ENCODE data around the gene CDH4.

DNA sequence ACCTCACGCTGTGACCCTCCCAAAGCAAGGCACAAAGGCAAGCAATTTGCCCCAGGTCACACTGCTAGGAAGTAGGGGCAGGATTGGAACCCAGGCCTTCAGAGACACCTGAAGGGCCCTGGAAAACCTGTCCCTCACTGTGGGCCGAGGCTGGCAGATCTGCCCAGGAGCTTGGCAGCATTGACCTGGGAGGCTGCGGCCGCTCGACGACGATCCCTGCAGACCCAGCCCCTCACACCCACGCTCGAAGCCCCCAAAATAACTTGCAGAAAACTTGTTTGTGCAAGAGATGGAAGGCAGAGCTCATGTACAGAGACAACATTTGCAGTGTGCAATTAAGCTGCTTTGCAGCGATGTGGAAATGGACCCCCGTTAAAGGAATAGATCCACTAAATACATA lies 562.2 kb downstream of the CDH4 start:
- TF ChIP-seq, protein P1, sequence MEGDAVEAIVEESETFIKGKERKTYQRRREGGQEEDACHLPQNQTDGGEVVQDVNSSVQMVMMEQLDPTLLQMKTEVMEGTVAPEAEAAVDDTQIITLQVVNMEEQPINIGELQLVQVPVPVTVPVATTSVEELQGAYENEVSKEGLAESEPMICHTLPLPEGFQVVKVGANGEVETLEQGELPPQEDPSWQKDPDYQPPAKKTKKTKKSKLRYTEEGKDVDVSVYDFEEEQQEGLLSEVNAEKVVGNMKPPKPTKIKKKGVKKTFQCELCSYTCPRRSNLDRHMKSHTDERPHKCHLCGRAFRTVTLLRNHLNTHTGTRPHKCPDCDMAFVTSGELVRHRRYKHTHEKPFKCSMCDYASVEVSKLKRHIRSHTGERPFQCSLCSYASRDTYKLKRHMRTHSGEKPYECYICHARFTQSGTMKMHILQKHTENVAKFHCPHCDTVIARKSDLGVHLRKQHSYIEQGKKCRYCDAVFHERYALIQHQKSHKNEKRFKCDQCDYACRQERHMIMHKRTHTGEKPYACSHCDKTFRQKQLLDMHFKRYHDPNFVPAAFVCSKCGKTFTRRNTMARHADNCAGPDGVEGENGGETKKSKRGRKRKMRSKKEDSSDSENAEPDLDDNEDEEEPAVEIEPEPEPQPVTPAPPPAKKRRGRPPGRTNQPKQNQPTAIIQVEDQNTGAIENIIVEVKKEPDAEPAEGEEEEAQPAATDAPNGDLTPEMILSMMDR (IDR thresholded peaks at IDR 0.05; ENCODE audit: insufficient read depth, low read depth, low read length): no peak
- no peak for TF ChIP-seq EZH2 (IDR thresholded peaks at IDR 0.05; ENCODE audit: insufficient read depth, low read length)

Measured in astrocyte (in vitro differentiated cells and primary cell).